PC-3 (cell line): ENCODE data around the gene STAP1. TPM values are rescaled to one million over a fixed set of nuclear protein-coding genes. Genes with fewer than 3 reads are reported as not detected.

Source experiments
- ATAC-seq: fragments of 200-7000 bp; cut with Tn5 transposase; 2 replicates; pipeline ENCODE4 v1.9.1; 2020; ENCODE audit warnings: mild to moderate bottlenecking, moderate library complexity
- BruUV-seq: library from RNA; stranded (reverse); fragments of 400-500 nt; replicated peaks from 2 replicates; lab custom pipeline; 2021; lab: Mats Ljungman, UMichigan
- CTCF ChIA-PET: fragments of 300-600 bp; sonication (Branson Sonifier 250); formaldehyde crosslinking; loops from one replicate; lab custom pipeline; 2022; ENCODE audit warnings: antibody characterized with exemption; lab: Charles Lee
- POLR2A ChIA-PET: fragments of 300-600 bp; sonication (Branson Sonifier 250); formaldehyde crosslinking; loops from one replicate; lab custom pipeline; 2022; ENCODE audit warnings: antibody characterized with exemption; ENCODE audit not compliant: unreplicated experiment; lab: Charles Lee
- DNase-seq: peaks from one replicate; pipeline ENCODE4 v3.0.0-alpha.2; 2015
- H2AFZ ChIP-seq: fragments of 300-600 bp; sonication (generic); 2 replicates; pipeline ENCODE4 v1.6.0; 2016; ENCODE audit warnings: antibody characterized with exemption, low read length
- H3F3A ChIP-seq: fragments of 300-600 bp; sonication (generic); one replicate; pipeline ENCODE4 v1.6.0; 2017; ENCODE audit warnings: antibody characterized with exemption, low read length, control low read depth, mild to moderate bottlenecking; ENCODE audit not compliant: unreplicated experiment
- H3K27ac ChIP-seq: fragments of 300-600 bp; sonication (generic); 2 replicates; pipeline ENCODE4 v1.5.1; 2016; ENCODE audit warnings: mild to moderate bottlenecking, low read length
- H3K27me3 ChIP-seq: fragments of 300-600 bp; sonication (generic); 2 replicates; pipeline ENCODE4 v1.6.1; 2016; ENCODE audit warnings: low read length, mixed read lengths
- H3K36me3 ChIP-seq: fragments of 300-600 bp; sonication (generic); 2 replicates; pipeline ENCODE4 v1.6.1; 2016; ENCODE audit warnings: low read depth, mixed run types, low read length, mixed read lengths
- H3K4me1 ChIP-seq: fragments of 300-600 bp; sonication (generic); 2 replicates; pipeline ENCODE4 v1.5.1; 2016; ENCODE audit warnings: low read length; ENCODE audit not compliant: insufficient read depth
- H3K4me2 ChIP-seq: fragments of 300-600 bp; sonication (generic); 2 replicates; pipeline ENCODE4 v1.6.0; 2016; ENCODE audit warnings: low read length
- H3K4me3 ChIP-seq: fragments of 300-600 bp; sonication (generic); 2 replicates; pipeline ENCODE4 v1.5.1; 2016; ENCODE audit warnings: mild to moderate bottlenecking, low read length, mixed read lengths
- H3K79me2 ChIP-seq: fragments of 300-600 bp; sonication (generic); 2 replicates; pipeline ENCODE4 v1.6.1; 2017; ENCODE audit warnings: low read length, mixed read lengths
- H3K9ac ChIP-seq: fragments of 300-600 bp; sonication (generic); 2 replicates; pipeline ENCODE4 v1.6.0; 2016; ENCODE audit warnings: mild to moderate bottlenecking, low read length
- H3K9me2 ChIP-seq: fragments of 300-600 bp; sonication (generic); replicated peaks from 2 replicates; pipeline ENCODE4 v1.6.1; 2016; ENCODE audit warnings: mixed run types, low read length, mixed read lengths
- H3K9me3 ChIP-seq: fragments of 300-600 bp; sonication (generic); 2 replicates; pipeline ENCODE4 v1.6.1; 2016; ENCODE audit warnings: low read length, mixed read lengths
- H4K20me1 ChIP-seq: fragments of 300-600 bp; sonication (generic); 2 replicates; pipeline ENCODE4 v1.6.1; 2016; ENCODE audit warnings: low read length, mixed read lengths
- EZH2 ChIP-seq: fragments of 300-600 bp; sonication (generic); IDR thresholded peaks from one replicate; pipeline ENCODE4 v1.6.1; 2017; ENCODE audit warnings: antibody characterized with exemption, mild to moderate bottlenecking, low read length; ENCODE audit not compliant: unreplicated experiment
- EZH2phosphoT487 ChIP-seq: fragments of 300-600 bp; sonication (generic); IDR thresholded peaks from 2 replicates; pipeline ENCODE4 v1.6.1; 2018; ENCODE audit warnings: mild to moderate bottlenecking, antibody characterized with exemption, low read length, borderline replicate concordance
- intact Hi-C: fragments of 100-400 bp; cut with micrococcal nuclease; formaldehyde crosslinking; loops from 2 replicates; pipeline ENCODE4 v1.9.0; 2023
- total RNA-seq: library from RNA; depleted of rRNA; stranded (reverse); fragments of >200 nt; gene quantifications from 2 replicates; pipeline ENCODE4 v1.2.3, GENCODE V29; 2014
- TF ChIP-seq, protein P1 (sequence below): fragments of 300-600 bp; sonication (generic); conservative IDR thresholded peaks from 2 replicates; pipeline ENCODE4 v1.5.1; 2017; ENCODE audit warnings: antibody characterized with exemption, low read depth, mild to moderate bottlenecking, low read length

STAP1 gene
- total RNA-seq, 1 experiment from 2014 or later, result not detected

GRCh38 chr4:67614186-67614585, 55.7 kb downstream of the STAP1 start:
- ChIA-PET CTCF (no interaction called here), POLR2A (no interaction called here)
- no peak overlapping the region for H3K27ac ChIP-seq
- TF ChIP-seq EZH2, result no peak
- H3K9me3 ChIP-seq, result no peaks in the 10 kb centered on the region
- no peaks in the 10 kb centered on the region for H3K27me3 ChIP-seq
- no TSS peak for BruUV-seq
- H3K4me3 ChIP-seq, result no peak overlapping the region
- DNase-seq (no peak), ATAC-seq (no peak)
- H3K9ac ChIP-seq, result no peak overlapping the region
- H3K36me3 ChIP-seq, result peaks cover 24% of the 10 kb centered on the region
- H4K20me1 ChIP-seq, result 0 out of 2 replicates have a peak, but pooled peaks cover 6% of the 10 kb centered on the region
- no peak overlapping the region for H3K4me2 ChIP-seq
- no peaks in the 10 kb centered on the region for H3F3A ChIP-seq
- no peak overlapping the region for H2AFZ ChIP-seq
- peaks cover 16% of the 10 kb centered on the region for H3K4me1 ChIP-seq
- no peaks in the 10 kb centered on the region for H3K9me2 ChIP-seq
- H3K79me2 ChIP-seq, result no peaks in the 10 kb centered on the region
- intact Hi-C loops, result no loop called here

GRCh38 chr4:67615119-67615518, 56.6 kb downstream of the STAP1 start:
- no peak overlapping the region for H3K4me2 ChIP-seq
- 0 out of 2 replicates have a peak, but pooled peaks cover 6% of the 10 kb centered on the region for H4K20me1 ChIP-seq
- no peaks in the 10 kb centered on the region for H3F3A ChIP-seq
- H3K9me3 ChIP-seq, result no peaks in the 10 kb centered on the region
- DNase-seq, result no peak
- H2AFZ ChIP-seq, result no peak overlapping the region
- no peaks in the 10 kb centered on the region for H3K79me2 ChIP-seq
- H3K4me1 ChIP-seq, result peaks cover 16% of the 10 kb centered on the region
- intact Hi-C loops, result loop anchor here (5.0 kb wide), 1 partner anchor 52 kb away; no protein-coding TSS in a partner anchor
- TF ChIP-seq EZH2 (no peak), EZH2phosphoT487 (no peak)
- TF ChIP-seq, protein P1, sequence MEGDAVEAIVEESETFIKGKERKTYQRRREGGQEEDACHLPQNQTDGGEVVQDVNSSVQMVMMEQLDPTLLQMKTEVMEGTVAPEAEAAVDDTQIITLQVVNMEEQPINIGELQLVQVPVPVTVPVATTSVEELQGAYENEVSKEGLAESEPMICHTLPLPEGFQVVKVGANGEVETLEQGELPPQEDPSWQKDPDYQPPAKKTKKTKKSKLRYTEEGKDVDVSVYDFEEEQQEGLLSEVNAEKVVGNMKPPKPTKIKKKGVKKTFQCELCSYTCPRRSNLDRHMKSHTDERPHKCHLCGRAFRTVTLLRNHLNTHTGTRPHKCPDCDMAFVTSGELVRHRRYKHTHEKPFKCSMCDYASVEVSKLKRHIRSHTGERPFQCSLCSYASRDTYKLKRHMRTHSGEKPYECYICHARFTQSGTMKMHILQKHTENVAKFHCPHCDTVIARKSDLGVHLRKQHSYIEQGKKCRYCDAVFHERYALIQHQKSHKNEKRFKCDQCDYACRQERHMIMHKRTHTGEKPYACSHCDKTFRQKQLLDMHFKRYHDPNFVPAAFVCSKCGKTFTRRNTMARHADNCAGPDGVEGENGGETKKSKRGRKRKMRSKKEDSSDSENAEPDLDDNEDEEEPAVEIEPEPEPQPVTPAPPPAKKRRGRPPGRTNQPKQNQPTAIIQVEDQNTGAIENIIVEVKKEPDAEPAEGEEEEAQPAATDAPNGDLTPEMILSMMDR, result no peak
- no peak for ATAC-seq
- BruUV-seq, result no TSS peak
- CTCF ChIA-PET, result no interaction called here
- H3K4me3 ChIP-seq, result no peak overlapping the region
- no peak overlapping the region for H3K27ac ChIP-seq
- H3K36me3 ChIP-seq, result peaks cover 30% of the 10 kb centered on the region
- no peaks in the 10 kb centered on the region for H3K27me3 ChIP-seq
- H3K9ac ChIP-seq, result no peak overlapping the region
- H3K9me2 ChIP-seq, result no peaks in the 10 kb centered on the region
- POLR2A ChIA-PET, result no interaction called here

DNA sequence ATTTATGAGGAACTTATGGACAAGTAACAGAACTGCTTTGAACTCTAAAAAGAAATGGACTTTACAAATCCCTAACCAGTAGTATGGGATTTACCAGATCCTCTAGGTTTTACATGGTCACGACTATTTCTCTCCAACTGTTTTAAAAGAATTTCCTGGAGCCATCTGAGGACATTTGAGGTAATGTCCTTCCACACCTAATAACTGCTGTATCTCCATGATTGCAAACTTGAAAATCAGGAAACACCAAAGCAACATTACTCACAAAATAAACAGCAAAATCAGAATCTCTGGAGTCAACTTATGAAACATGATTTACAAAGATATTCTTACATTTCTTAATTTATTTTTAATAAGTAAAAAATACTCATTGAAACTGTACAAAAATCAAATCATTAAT, 58.0 kb downstream of the STAP1 start:
- CTCF ChIA-PET, result no interaction called here

More for the DNA sequence above, 58.0 kb downstream of the STAP1 start:
- H3K27ac ChIP-seq, result no peak overlapping the region
- no peaks in the 10 kb centered on the region for H3F3A ChIP-seq
- no peak overlapping the region for H3K9ac ChIP-seq
- H3K9me3 ChIP-seq, result no peaks in the 10 kb centered on the region
- DNase-seq, result peak; percentile 82
- peak overlapping the region; percentile 41 for H3K4me2 ChIP-seq
- no TSS peak for BruUV-seq
- peak; percentile 70 for ATAC-seq
- TF ChIP-seq, protein P1, result no peak
- TF ChIP-seq EZH2phosphoT487 (no peak), EZH2 (no peak)
- no peak overlapping the region for H2AFZ ChIP-seq
- H3K79me2 ChIP-seq, result no peaks in the 10 kb centered on the region
- no peaks in the 10 kb centered on the region for H3K27me3 ChIP-seq
- POLR2A ChIA-PET, result no interaction called here
- H3K36me3 ChIP-seq, result peaks cover 39% of the 10 kb centered on the region; the same call in 1 of the 2 replicates
- no peaks in the 10 kb centered on the region for H3K9me2 ChIP-seq
- H3K4me1 ChIP-seq, result peaks cover 16% of the 10 kb centered on the region
- 0 out of 2 replicates have a peak, but pooled peaks cover 6% of the 10 kb centered on the region for H4K20me1 ChIP-seq
- H3K4me3 ChIP-seq, result no peak overlapping the region
- intact Hi-C loops, result loop anchor here (2.0 to 5.0 kb wide), 2 partner anchors 51 to 68 kb away; no protein-coding TSS in a partner anchor
